ENCODE measurements around the gene GALNTL6.

- no peak for TF ChIP-seq CTCF (IDR thresholded peaks at IDR 0.05; ENCODE audit: insufficient read depth, low read length)
- TF ChIP-seq POLR2AphosphoS5 (IDR thresholded peaks at IDR 0.05; ENCODE audit: low read depth): no peak
- no peak for TF ChIP-seq REST (IDR thresholded peaks at IDR 0.05; ENCODE audit: insufficient replicate concordance, low read depth)
- no peak for TF ChIP-seq GABPA (IDR thresholded peaks at IDR 0.05; ENCODE audit: low read depth)
Observed at GRCh38 chr4:172379834-172380233, 566.6 kb downstream of the GALNTL6 start.

Data from HL-60 (cell line).